ENCODE data around the gene RNU4-1.
"Not testable (repeated sequence)": the region's sequence is repeated elsewhere in the genome, so short reads cannot be mapped to it uniquely, and the experiment has no call there.

Gene RNU4-1

DNA sequence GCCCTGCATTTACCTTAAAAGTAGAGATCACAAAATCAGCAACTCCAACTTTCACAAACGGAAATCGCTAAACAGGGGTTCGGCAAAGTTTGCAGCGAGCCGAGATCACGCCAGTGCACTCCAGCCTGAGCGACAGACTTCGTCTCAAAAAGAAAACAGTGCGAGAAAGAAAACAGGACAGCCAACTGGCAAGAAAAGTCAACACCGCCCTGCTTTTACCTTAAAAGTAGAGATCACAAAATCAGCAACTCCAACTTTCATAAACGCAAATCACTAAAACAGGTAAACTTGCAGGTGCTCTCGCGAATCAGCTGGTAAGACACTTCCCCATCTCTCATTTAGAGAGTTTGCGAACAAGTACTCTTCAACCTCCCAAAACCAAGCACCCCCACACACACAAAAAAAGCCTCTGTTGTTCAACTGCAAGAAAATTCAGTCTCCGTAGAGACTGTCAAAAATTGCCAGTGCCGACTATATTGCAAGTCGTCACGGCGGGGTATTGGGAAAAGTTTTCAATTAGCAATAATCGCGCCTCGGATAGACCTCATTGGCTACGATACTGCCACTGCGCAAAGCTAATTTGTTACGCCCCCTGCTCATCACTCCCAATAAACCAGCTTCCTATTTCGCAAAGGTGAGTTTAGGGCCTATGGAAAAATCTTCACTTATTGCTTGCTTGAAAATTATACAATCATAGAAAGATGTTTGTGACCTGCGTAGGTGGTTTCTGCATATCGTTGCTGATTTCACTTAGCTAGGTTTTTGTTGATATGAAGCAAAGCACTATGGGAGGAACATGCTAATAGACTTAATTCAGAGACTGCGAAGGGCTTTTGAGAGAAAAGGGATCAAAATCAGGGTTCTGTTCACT is at the start of gene RNU4-1:
RNU4-1 (minus strand) TSS at position 577 of the 871 bp plus-strand sequence.
- peak; percentile 65 to 77 (median 76) for DNase-seq (ENCODE audit: low read depth in 3 of 3)

DNA sequence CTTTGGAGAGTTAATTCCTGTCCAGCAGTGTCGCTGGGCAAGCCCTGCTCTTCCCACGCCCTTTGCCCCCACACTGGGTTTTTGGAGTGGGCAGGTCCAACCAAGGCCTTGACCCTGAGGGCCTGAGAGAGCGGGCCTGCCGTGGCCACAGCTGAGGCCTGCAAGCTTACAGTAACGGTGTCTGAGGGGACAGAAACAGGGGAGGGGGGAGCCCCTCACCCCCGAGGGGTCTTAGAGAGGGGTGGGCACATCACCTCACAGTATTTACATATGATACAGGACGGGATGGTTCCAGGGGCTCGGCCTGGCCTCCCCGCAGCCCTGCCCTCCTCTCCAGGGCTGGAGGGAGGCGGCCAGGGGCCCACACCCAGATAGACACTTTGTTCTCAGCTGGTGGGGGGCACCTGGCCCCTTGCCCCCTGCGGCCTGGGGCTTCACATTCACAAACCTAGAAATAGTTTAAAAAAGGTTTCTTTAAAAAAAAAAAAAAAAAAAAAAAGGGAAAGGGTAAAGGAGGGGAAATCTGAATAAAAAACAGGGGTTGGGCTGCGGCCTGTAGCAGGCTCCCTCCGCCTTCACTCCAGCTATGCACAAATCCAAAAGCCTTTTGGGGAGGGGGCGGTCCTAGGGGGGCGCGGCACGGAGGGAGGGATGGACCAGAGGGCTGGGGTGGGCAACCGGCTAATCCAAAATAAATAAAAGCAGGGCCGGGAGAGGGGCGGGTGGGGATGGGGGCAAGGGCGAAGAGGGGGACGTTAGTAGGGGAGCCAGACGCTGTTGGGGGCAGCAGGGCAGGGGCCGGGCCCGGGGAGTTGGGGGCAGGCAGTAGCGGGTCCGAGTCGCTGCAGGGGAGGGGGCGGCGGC is 49.4 kb upstream of the RNU4-1 start:
- DNase-seq (ENCODE audit: low read depth in 3 of 3), result no peak

DNA sequence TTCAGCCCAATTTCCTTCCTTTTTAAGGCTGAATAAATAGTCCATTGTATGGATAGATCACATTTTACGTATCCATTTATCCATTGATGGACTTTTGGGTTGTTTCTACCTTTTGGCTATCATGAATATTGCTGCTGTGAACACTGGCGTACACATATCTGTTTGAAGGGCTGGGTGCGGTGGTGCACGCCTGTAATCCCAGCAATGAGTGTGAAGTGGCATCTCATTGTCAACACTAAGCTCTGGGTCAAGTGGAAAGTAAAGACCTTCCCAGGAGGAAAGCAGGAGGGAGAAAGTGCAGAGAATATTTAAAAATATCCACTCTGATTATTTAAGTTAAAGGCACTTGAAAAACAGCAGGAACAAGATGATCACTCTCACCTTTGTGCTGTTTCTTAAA is 46.2 kb upstream of the RNU4-1 start:
- DNase-seq (ENCODE audit: low read depth in 3 of 3), result no peak

DNA sequence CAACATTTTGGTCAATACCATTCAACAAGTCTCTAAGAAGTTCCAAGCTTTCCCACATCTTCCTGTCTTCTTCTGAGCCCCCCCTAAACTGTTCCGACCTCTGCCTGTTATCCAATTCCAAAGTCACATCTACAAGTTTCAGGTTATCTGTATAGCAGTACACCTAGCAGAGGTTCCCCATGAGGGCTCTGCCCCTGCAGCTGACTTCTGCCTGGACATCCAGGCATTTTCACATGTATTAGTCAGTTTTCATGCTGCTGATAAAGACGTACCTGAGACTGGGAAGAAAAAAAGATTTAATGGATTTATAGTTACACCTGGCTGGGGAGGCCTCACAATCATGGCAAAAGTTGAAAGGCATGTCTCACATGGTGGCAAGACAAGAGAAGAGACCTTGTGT is 44.7 kb upstream of the RNU4-1 start:
- no peak for DNase-seq (ENCODE audit: low read depth in 3 of 3)

DNA sequence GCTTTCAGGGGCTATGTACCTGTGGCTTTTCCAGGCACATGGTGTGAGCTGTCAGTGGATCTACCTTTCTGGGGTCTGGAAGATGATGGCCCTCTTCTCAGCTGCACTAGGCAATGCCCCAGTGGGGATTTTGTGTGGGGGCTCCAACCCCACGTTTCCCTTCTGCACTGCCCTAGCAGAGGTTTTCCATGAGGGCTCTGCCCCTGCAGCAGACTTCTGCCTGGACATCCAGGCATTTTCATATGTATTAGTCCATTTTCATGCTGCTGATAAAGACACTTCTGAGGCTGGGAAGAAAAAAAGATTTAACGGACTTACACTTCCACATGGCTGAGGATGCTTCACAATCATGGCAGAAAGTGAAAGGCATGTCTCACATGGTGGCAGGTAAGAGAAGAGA is 43.4 kb upstream of the RNU4-1 start:
- DNase-seq (ENCODE audit: low read depth in 3 of 3), result not testable (repeated sequence)

- DNase-seq (ENCODE audit: low read depth in 3 of 3), result not testable (repeated sequence)
Measured at GRCh38 chr12:120335447-120335846, 42.4 kb upstream of the RNU4-1 start.

- DNase-seq (ENCODE audit: low read depth in 3 of 3), result no peak
Measured at GRCh38 chr12:120332523-120332922, 39.5 kb upstream of the RNU4-1 start.

GRCh38 chr12:120332041-120332440 is 39.0 kb upstream of the RNU4-1 start:
- no peak for DNase-seq (ENCODE audit: low read depth in 3 of 3)

DNA sequence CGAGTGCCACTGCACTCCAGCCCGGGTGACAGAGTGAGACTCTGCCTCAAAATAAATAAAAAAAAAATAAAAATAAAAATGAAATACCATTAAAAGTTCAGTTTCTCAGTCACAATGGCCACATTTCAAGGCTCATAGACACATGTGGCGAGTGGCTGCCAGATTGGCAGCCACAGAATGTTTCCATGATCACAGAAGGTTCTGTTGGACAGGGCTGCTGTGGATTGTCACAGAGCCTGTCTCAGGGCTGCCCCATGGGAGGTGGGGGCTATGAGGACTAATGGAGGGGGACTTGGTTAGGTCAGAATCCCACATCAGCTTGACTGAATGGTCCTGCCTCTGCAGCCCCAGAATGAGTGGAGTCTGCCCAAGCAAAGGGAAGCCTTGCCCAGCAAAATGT is 38.4 kb upstream of the RNU4-1 start:
- no peak for DNase-seq (ENCODE audit: low read depth in 3 of 3)

GRCh38 chr12:120328228-120328627 is 35.2 kb upstream of the RNU4-1 start:
- DNase-seq (ENCODE audit: low read depth in 3 of 3), result no peak

GRCh38 chr12:120327593-120327992 is 34.6 kb upstream of the RNU4-1 start, which contains the start of gene PLA2G1B:
Gene PLA2G1B, minus strand, starts transcription at chr12:120327779. Its CDS starts 26 bp downstream, at chr12:120327753.
- no peak for DNase-seq (ENCODE audit: low read depth in 3 of 3)

DNA sequence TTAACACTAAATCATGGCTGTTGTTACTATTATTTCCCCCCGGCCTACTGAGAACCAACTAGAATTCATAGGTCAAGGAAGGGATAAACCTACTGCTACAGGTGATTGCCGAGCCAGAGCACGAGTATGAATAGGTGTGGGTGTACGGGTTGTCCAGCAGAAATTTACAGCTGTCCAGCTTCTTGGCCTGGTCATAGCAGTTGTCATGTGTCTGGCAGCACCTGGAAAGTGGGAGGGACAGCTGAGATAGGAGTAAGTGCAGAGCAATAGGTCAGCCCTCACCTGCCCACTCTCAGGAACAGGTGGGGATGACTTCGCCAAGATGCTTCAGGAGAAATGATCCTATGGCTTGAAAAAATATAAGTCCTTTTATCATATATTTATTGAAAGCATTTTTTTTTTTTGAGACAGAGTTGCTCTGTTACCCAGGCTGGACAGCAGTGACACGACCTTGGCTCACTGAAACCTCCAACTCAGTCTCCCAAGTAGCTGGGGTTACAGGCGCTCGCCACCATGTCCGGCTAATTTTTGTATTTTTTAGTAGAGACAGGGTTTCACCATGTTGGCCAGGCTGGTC is 31.9 kb upstream of the RNU4-1 start:
- no peak for DNase-seq (ENCODE audit: low read depth in 3 of 3)

GRCh38 chr12:120323772-120324171 is 30.7 kb upstream of the RNU4-1 start:
- no peak for DNase-seq (ENCODE audit: low read depth in 3 of 3)

DNA sequence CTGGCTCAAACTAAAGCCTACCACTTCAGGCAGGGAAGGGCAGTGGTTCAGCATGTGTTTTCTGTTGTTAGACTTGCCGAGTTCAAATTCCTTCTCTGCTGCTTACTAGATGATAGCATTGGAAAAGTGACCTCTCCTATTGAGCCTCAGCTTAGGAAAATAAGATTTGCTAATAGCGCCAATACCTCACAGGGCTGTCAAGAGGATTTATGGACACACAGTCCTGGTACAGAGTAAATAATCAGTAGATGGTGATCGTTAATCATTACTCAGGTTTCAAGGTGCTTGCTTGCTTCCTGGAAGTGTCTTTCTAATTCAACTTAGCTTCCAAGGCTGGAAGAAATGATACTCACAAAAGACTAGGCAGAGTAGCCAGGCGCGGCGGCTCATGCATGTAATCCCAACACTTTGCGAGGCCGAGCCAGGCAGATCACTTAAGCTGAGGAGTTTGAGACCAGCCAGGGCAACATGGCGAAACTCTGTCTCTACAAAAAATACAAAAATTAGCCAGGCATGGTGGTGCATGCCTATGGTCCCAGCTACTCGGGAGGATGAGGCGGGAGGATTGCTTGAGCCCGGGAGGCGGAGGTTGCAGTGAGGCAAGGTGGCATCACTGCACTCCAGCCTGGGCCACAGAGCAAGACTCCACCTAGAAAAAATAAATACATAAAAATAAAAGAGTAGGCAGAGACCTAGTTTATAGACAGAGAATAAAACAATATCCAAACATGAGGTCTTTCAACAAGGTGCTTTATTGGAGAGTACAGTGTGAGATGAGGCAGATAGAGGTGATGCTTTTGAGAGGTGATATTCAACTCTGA is 28.6 kb upstream of the RNU4-1 start:
- DNase-seq (ENCODE audit: low read depth in 3 of 3), result no peak

DNA sequence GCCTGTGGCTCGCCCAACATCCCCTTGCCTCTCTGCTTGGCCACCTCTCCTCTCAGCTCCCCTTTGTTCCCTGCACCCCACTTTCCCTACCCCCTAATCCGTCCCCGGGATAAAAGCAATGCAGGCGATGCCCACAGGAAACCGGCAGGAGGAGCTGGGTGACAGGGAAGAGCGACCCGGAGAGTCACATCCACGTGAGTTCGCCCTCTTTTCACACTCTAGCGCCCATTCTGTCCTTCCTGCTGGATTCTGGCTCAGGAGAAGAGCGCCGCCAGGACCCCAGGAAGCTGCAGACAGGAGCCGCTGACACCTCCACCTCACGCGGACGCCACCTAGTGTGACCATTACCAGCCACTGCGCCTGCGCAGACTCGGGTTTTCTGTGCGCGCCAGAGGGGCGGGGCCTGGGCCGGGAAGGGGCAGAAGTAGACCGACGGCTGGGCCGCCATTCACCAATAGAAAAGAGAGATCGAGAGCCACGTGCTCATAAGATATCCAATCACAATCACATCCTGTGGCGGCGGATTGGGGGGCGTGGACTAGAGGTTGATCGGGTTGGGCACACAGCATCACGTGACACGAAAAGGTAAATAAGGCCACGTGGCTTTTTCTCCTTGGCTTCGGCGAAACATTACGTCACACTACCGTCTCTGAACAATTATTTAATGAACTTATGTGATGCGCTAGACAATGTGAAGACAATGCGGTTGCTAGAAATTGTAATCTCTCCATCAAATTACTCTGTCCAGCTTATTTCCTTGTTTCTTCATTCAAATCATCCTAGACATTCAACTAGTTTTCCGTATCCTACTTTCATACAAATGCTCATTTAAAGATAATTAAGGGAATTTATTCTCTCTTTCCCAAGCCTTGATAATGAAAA is 24.4 kb upstream of the RNU4-1 start:
- peak; percentile 99 to 100 (median 100) for DNase-seq (ENCODE audit: low read depth in 3 of 3)

GRCh38 chr12:120316798-120317223 is 23.8 kb upstream of the RNU4-1 start:
- no peak for DNase-seq (ENCODE audit: low read depth in 3 of 3)

DNA sequence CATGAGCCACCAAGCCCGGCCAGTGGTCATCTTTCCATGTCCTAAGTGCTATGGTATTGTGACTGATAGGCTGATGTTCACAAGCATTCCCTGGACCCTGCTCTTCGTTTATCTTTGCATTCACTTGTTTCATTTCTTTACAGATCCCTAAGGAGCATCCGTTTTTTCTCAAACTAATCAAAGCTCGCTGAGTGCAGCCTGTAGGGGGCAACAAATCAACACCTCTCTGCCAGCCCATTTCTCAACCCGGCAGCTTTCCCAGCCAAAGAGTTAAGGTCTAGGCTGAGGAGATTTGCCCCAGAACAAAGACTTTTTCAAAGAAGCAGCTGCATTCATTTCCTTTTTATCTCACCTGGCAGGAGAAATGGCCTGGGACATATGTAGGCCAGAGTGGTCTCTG is 21.2 kb upstream of the RNU4-1 start:
- no peak for DNase-seq (ENCODE audit: low read depth in 3 of 3)

GRCh38 chr12:120301962-120302815 is 9.2 kb upstream of the RNU4-1 start, which contains the start of gene SIRT4:
Gene SIRT4, plus strand, starts transcription at chr12:120302321. Its CDS starts 1,241 bp downstream, at chr12:120303562.
- peak; percentile 70 to 87 (median 77) for DNase-seq (ENCODE audit: low read depth in 3 of 3)

- DNase-seq (ENCODE audit: low read depth in 3 of 3), result peak in 2 of 3 donors; percentile 19 to 24
Measured at GRCh38 chr12:120292411-120292660, 701 bp downstream of the RNU4-1 start.

All from stimulated activated CD4-positive, alpha-beta T cell treated with anti-CD3 and anti-CD28 coated beads, TNF-alpha, amount 100 ng/mL, for 48 hours (primary cell).